HFF-Myc (cell line): ENCODE results near the gene SMIM33.
"Not testable (repeated sequence)": the region's sequence is repeated elsewhere in the genome, so short reads cannot be mapped to it uniquely, and the experiment has no call there.

Source experiments
- DNase-seq: peaks from one replicate; pipeline ENCODE4 v3.0.0-alpha.2; 2011; ENCODE audit warnings: low read depth; ENCODE audit errors: extremely low read depth
- H3K4me3 ChIP-seq: replicated peaks from 2 replicates; pipeline ENCODE4 v1.5.1; 2011; ENCODE audit warnings: low read depth, mild to moderate bottlenecking, control low read depth, low read length
- CTCF ChIP-seq: IDR thresholded peaks from 2 replicates; pipeline ENCODE4 v1.5.1; 2012; ENCODE audit warnings: mild to moderate bottlenecking, low read depth, low read length, control low read depth; ENCODE audit errors: missing control alignments

The SMIM33 gene

GRCh38 chr5:139474890-139475791, 4.3 kb downstream of the SMIM33 start:
- no peak for DNase-seq
- TF ChIP-seq CTCF: no peak
- no peak overlapping the region for H3K4me3 ChIP-seq

- no peak for DNase-seq
- no peak overlapping the region for H3K4me3 ChIP-seq
- TF ChIP-seq CTCF: no peak
Measured at GRCh38 chr5:139475865-139476617, 5.2 kb downstream of the SMIM33 start.

- not testable (repeated sequence) for DNase-seq, H3K4me3 ChIP-seq
Measured at GRCh38 chr5:139478657-139479423, 8.0 kb downstream of the SMIM33 start.

GRCh38 chr5:139479729-139480128, 8.9 kb downstream of the SMIM33 start:
- not testable (repeated sequence) for H3K4me3 ChIP-seq, DNase-seq

GRCh38 chr5:139481122-139481533, 10.3 kb downstream of the SMIM33 start:
- no peak for DNase-seq
- peak overlapping the region; percentile 69 for H3K4me3 ChIP-seq
- TF ChIP-seq CTCF: no peak

GRCh38 chr5:139481580-139482049, 10.8 kb downstream of the SMIM33 start:
- peak overlapping the region; percentile 69 for H3K4me3 ChIP-seq
- DNase-seq: no peak
- TF ChIP-seq CTCF: peak; percentile 34

GRCh38 chr5:139482050-139482889, 11.5 kb downstream of the SMIM33 start, which contains the start of gene STING1:
Gene STING1 (minus strand): TSS chr5:139482758. CDS start chr5:139481704, 1,054 bp downstream.
- no peak for TF ChIP-seq CTCF

GRCh38 chr5:139482890-139483208, 12.0 kb downstream of the SMIM33 start:
- peak overlapping the region; percentile 69 for H3K4me3 ChIP-seq
- DNase-seq: not testable (repeated sequence)

More at GRCh38 chr5:139482050-139482889, 11.5 kb downstream of the SMIM33 start, which contains the start of gene STING1:
- DNase-seq: peak; percentile 98
- H3K4me3 ChIP-seq: peak within 1 kb of the TSS; percentile 69
